Measurements from ENCODE around the gene PBX1.

Gene PBX1

GRCh38 chr1:164659621-164660411, 100.8 kb downstream of the PBX1 start:
- Histone ChIP-seq H3K27me3 (ENCODE audit: insufficient read depth, low read length) (no peaks in the 10 kb centered on the region), H3K36me3 (ENCODE audit: insufficient read depth, low read length) (no peaks in the 10 kb centered on the region), H3K27ac (ENCODE audit: low read depth, low read length) (peak overlapping the region; percentile 64), H3K9ac (ENCODE audit: low read depth, low read length) (no peak overlapping the region), H3K4me1 (ENCODE audit: insufficient read depth, low read length) (peaks cover 19% of the 10 kb centered on the region), H3K9me3 (ENCODE audit: insufficient read depth, low read depth, low read length) (no peaks in the 10 kb centered on the region), H3K4me3 (ENCODE audit: low read length) (no peak overlapping the region)
- 84% methylated on average over 4 of the region's 4 CpGs for WGBS

GRCh38 chr1:164660412-164660772, 101.4 kb downstream of the PBX1 start:
- Histone ChIP-seq H3K27me3 (ENCODE audit: insufficient read depth, low read length) (no peaks in the 10 kb centered on the region), H3K4me1 (ENCODE audit: insufficient read depth, low read length) (peaks cover 19% of the 10 kb centered on the region), H3K36me3 (ENCODE audit: insufficient read depth, low read length) (no peaks in the 10 kb centered on the region), H3K4me3 (ENCODE audit: low read length) (no peak overlapping the region), H3K9me3 (ENCODE audit: insufficient read depth, low read depth, low read length) (no peaks in the 10 kb centered on the region), H3K9ac (ENCODE audit: low read depth, low read length) (no peak overlapping the region), H3K27ac (ENCODE audit: low read depth, low read length) (no peak overlapping the region)
- WGBS = 97% methylated on average over 2 of the region's 2 CpGs

GRCh38 chr1:164660775-164661174, 101.8 kb downstream of the PBX1 start:
- no peaks in the 10 kb centered on the region for H3K9me3 ChIP-seq (ENCODE audit: insufficient read depth, low read depth, low read length)
- H3K4me3 ChIP-seq (ENCODE audit: low read length) = no peak overlapping the region
- H3K27ac ChIP-seq (ENCODE audit: low read depth, low read length) = no peak overlapping the region
- no peak overlapping the region for H3K9ac ChIP-seq (ENCODE audit: low read depth, low read length)
- no peaks in the 10 kb centered on the region for H3K36me3 ChIP-seq (ENCODE audit: insufficient read depth, low read length)
- H3K27me3 ChIP-seq (ENCODE audit: insufficient read depth, low read length) = no peaks in the 10 kb centered on the region
- peaks cover 19% of the 10 kb centered on the region for H3K4me1 ChIP-seq (ENCODE audit: insufficient read depth, low read length)

GRCh38 chr1:164662462-164662861, 103.5 kb downstream of the PBX1 start:
- H3K9ac ChIP-seq (ENCODE audit: low read depth, low read length) = no peak overlapping the region
- no peak overlapping the region for H3K4me3 ChIP-seq (ENCODE audit: low read length)
- no peaks in the 10 kb centered on the region for H3K9me3 ChIP-seq (ENCODE audit: insufficient read depth, low read depth, low read length)
- no peaks in the 10 kb centered on the region for H3K27me3 ChIP-seq (ENCODE audit: insufficient read depth, low read length)
- peaks cover 19% of the 10 kb centered on the region for H3K4me1 ChIP-seq (ENCODE audit: insufficient read depth, low read length)
- H3K27ac ChIP-seq (ENCODE audit: low read depth, low read length) = no peak overlapping the region
- WGBS = 94% methylated on average over 5 of the region's 5 CpGs
- no peaks in the 10 kb centered on the region for H3K36me3 ChIP-seq (ENCODE audit: insufficient read depth, low read length)

GRCh38 chr1:164662955-164663354, 104.0 kb downstream of the PBX1 start:
- H3K27ac ChIP-seq (ENCODE audit: low read depth, low read length) = no peak overlapping the region
- WGBS = 96% methylated on average over 1 of the region's 1 CpG
- no peaks in the 10 kb centered on the region for H3K36me3 ChIP-seq (ENCODE audit: insufficient read depth, low read length)
- no peaks in the 10 kb centered on the region for H3K9me3 ChIP-seq (ENCODE audit: insufficient read depth, low read depth, low read length)
- H3K9ac ChIP-seq (ENCODE audit: low read depth, low read length) = no peak overlapping the region
- peaks cover 22% of the 10 kb centered on the region for H3K4me1 ChIP-seq (ENCODE audit: insufficient read depth, low read length)
- no peaks in the 10 kb centered on the region for H3K27me3 ChIP-seq (ENCODE audit: insufficient read depth, low read length)
- no peak overlapping the region for H3K4me3 ChIP-seq (ENCODE audit: low read length)

- Histone ChIP-seq H3K27me3 (ENCODE audit: insufficient read depth, low read length) (no peaks in the 10 kb centered on the region), H3K36me3 (ENCODE audit: insufficient read depth, low read length) (no peaks in the 10 kb centered on the region), H3K9me3 (ENCODE audit: insufficient read depth, low read depth, low read length) (no peaks in the 10 kb centered on the region), H3K27ac (ENCODE audit: low read depth, low read length) (no peak overlapping the region), H3K4me1 (ENCODE audit: insufficient read depth, low read length) (peaks cover 20% of the 10 kb centered on the region), H3K9ac (ENCODE audit: low read depth, low read length) (no peak overlapping the region), H3K4me3 (ENCODE audit: low read length) (no peak overlapping the region)
- WGBS = 96% methylated on average over 4 of the region's 4 CpGs
Measured at GRCh38 chr1:164664127-164664526, 105.1 kb downstream of the PBX1 start.

- WGBS = 87% methylated on average over 2 of the region's 2 CpGs
- H3K36me3 ChIP-seq (ENCODE audit: insufficient read depth, low read length) = no peaks in the 10 kb centered on the region
- H3K27ac ChIP-seq (ENCODE audit: low read depth, low read length) = no peak overlapping the region
- H3K4me1 ChIP-seq (ENCODE audit: insufficient read depth, low read length) = peaks cover 29% of the 10 kb centered on the region
- no peaks in the 10 kb centered on the region for H3K9me3 ChIP-seq (ENCODE audit: insufficient read depth, low read depth, low read length)
- H3K4me3 ChIP-seq (ENCODE audit: low read length) = no peak overlapping the region
- no peak overlapping the region for H3K9ac ChIP-seq (ENCODE audit: low read depth, low read length)
- H3K27me3 ChIP-seq (ENCODE audit: insufficient read depth, low read length) = no peaks in the 10 kb centered on the region
Measured at GRCh38 chr1:164667001-164667400, 108.0 kb downstream of the PBX1 start.

- Histone ChIP-seq H3K9me3 (ENCODE audit: insufficient read depth, low read depth, low read length) (no peaks in the 10 kb centered on the region), H3K36me3 (ENCODE audit: insufficient read depth, low read length) (no peaks in the 10 kb centered on the region), H3K4me1 (ENCODE audit: insufficient read depth, low read length) (peaks cover 34% of the 10 kb centered on the region), H3K9ac (ENCODE audit: low read depth, low read length) (no peak overlapping the region), H3K27me3 (ENCODE audit: insufficient read depth, low read length) (no peaks in the 10 kb centered on the region), H3K27ac (ENCODE audit: low read depth, low read length) (no peak overlapping the region), H3K4me3 (ENCODE audit: low read length) (no peak overlapping the region)
- 91% methylated on average over 5 of the region's 5 CpGs for WGBS
Measured at GRCh38 chr1:164667600-164667999, 108.6 kb downstream of the PBX1 start.

- Histone ChIP-seq H3K4me1 (ENCODE audit: insufficient read depth, low read length) (peaks cover 34% of the 10 kb centered on the region), H3K36me3 (ENCODE audit: insufficient read depth, low read length) (no peaks in the 10 kb centered on the region), H3K9ac (ENCODE audit: low read depth, low read length) (no peak overlapping the region), H3K27me3 (ENCODE audit: insufficient read depth, low read length) (no peaks in the 10 kb centered on the region), H3K9me3 (ENCODE audit: insufficient read depth, low read depth, low read length) (no peaks in the 10 kb centered on the region), H3K27ac (ENCODE audit: low read depth, low read length) (no peak overlapping the region), H3K4me3 (ENCODE audit: low read length) (no peak overlapping the region)
- WGBS = 95% methylated on average over 20 of the region's 20 CpGs
Measured at GRCh38 chr1:164668491-164669400, 109.8 kb downstream of the PBX1 start.

- Histone ChIP-seq H3K27me3 (ENCODE audit: insufficient read depth, low read length) (no peaks in the 10 kb centered on the region), H3K36me3 (ENCODE audit: insufficient read depth, low read length) (no peaks in the 10 kb centered on the region), H3K27ac (ENCODE audit: low read depth, low read length) (no peak overlapping the region), H3K9me3 (ENCODE audit: insufficient read depth, low read depth, low read length) (no peaks in the 10 kb centered on the region), H3K4me1 (ENCODE audit: insufficient read depth, low read length) (peaks cover 34% of the 10 kb centered on the region), H3K9ac (ENCODE audit: low read depth, low read length) (no peak overlapping the region), H3K4me3 (ENCODE audit: low read length) (no peak overlapping the region)
- WGBS = 92% methylated on average over 1 of the region's 1 CpG
Measured at GRCh38 chr1:164670026-164670425, 111.0 kb downstream of the PBX1 start.

GRCh38 chr1:164670786-164671185, 111.8 kb downstream of the PBX1 start:
- Histone ChIP-seq H3K27ac (ENCODE audit: low read depth, low read length) (no peak overlapping the region), H3K4me3 (ENCODE audit: low read length) (no peak overlapping the region), H3K9me3 (ENCODE audit: insufficient read depth, low read depth, low read length) (no peaks in the 10 kb centered on the region), H3K27me3 (ENCODE audit: insufficient read depth, low read length) (no peaks in the 10 kb centered on the region), H3K36me3 (ENCODE audit: insufficient read depth, low read length) (no peaks in the 10 kb centered on the region), H3K4me1 (ENCODE audit: insufficient read depth, low read length) (peaks cover 38% of the 10 kb centered on the region), H3K9ac (ENCODE audit: low read depth, low read length) (no peak overlapping the region)
- 86% methylated on average over 4 of the region's 6 CpGs for WGBS
